ENCODE results near the gene SRR. TPM values are rescaled to one million over a fixed set of nuclear protein-coding genes. Genes with fewer than 3 reads are reported as not detected.
A peak's percentile ranks its signal among the peaks of the same experiment; 100 is the strongest.

SRR gene
- total and polyA plus RNA-seq, 9 donors = 4.2 to 18.7 (median 10.5) TPM

DNA sequence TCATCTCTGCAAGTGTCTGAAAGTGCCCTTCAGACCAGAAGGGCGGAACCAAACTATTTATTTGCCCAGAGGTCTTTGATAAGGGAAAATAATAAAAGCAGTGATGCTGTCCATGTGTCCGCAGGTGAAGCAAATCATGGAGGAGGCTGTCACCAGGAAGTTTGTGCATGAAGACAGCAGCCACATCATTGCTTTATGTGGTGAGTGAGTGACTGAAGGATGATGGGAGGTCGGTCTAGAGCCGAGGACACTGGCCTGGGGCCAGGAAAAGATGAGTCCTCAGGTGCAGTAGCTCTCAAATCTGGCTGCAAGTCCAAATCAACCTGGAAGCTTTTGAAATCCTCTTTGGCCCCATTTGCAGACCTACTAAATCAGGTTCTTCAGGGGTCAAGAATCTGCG is 39.7 kb downstream of the SRR start:
- WGBS, 3 donors = 67 to 69% (median 68%) methylated on average over 5 of the region's 5 CpGs
- TF ChIP-seq EP300 (IDR thresholded peaks at IDR 0.05) (no peak), POLR2A (IDR thresholded peaks at IDR 0.05) (no peak)
- TF ChIP-seq, protein P1, sequence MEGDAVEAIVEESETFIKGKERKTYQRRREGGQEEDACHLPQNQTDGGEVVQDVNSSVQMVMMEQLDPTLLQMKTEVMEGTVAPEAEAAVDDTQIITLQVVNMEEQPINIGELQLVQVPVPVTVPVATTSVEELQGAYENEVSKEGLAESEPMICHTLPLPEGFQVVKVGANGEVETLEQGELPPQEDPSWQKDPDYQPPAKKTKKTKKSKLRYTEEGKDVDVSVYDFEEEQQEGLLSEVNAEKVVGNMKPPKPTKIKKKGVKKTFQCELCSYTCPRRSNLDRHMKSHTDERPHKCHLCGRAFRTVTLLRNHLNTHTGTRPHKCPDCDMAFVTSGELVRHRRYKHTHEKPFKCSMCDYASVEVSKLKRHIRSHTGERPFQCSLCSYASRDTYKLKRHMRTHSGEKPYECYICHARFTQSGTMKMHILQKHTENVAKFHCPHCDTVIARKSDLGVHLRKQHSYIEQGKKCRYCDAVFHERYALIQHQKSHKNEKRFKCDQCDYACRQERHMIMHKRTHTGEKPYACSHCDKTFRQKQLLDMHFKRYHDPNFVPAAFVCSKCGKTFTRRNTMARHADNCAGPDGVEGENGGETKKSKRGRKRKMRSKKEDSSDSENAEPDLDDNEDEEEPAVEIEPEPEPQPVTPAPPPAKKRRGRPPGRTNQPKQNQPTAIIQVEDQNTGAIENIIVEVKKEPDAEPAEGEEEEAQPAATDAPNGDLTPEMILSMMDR (IDR thresholded peaks at IDR 0.05) = no peak
- Histone ChIP-seq H3K4me1 (ENCODE audit: insufficient read depth) (no peaks in the 10 kb centered on the region), H3K27ac (no peak overlapping the region), H3K4me3 (no peak overlapping the region), H3K36me3 (no peaks in the 10 kb centered on the region), H3K9me3 (no peaks in the 10 kb centered on the region), H3K27me3 (no peaks in the 10 kb centered on the region)
- peak in 1 of 5 donors; percentile 16 for DNase-seq
- intact Hi-C loops (cut with DNase I) = no loop called here

DNA sequence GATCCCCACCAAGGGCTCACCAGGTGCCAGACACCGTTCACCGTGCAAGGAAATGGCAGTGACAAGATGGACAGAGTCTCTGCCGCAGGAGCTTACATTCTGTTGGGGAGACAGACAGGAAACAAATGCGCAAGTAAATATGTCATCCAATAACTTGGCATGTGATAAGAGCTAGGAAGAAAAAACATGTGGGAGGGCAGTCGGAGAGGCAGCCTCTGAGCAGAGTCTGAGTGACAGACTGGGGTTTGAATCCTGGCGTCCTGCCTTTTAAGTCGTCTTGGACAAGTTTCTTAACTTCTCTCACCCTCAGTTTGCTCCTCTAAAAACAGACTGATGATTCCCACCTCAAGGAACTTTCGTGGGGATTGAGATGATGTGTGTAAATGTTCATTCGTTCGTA is 40.8 kb downstream of the SRR start:
- Histone ChIP-seq H3K9me3 (no peaks in the 10 kb centered on the region), H3K27ac (no peak overlapping the region), H3K27me3 (no peaks in the 10 kb centered on the region), H3K4me3 (no peak overlapping the region), H3K4me1 (ENCODE audit: insufficient read depth) (no peaks in the 10 kb centered on the region), H3K36me3 (no peaks in the 10 kb centered on the region)
- intact Hi-C loops (cut with DNase I) = no loop called here
- TF ChIP-seq EP300 (IDR thresholded peaks at IDR 0.05) (no peak), POLR2A (IDR thresholded peaks at IDR 0.05) (no peak)
- TF ChIP-seq, protein P1 (IDR thresholded peaks at IDR 0.05) = no peak
- peak in 1 of 5 donors; percentile 12 for DNase-seq
- whole genome bisulfite sequencing, 3 donors = 81 to 84% (median 84%) methylated on average over 10 of the region's 10 CpGs

DNA sequence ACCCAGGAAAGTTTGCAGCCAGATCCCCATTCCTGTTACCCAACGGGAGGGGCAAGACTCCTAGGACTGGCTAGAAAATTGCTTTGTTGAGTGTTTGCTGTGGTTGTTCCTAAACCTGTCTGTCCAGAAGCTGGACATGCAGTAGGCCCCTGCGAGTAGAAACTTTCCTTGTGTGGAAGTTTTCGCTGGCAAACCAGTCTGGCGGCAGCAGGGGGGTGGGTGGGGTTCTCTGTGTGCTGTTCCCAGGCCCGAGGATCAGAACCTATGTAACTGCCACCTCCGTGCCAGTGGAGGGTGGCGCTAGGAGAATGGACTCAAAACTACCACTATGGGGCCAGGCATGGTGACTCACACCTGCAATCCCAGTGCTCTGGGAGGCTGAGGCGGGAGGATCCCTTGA is 42.7 kb downstream of the SRR start:
- H3K36me3 ChIP-seq = no peaks in the 10 kb centered on the region
- H3K4me1 ChIP-seq (ENCODE audit: insufficient read depth) = no peaks in the 10 kb centered on the region
- no peaks in the 10 kb centered on the region for H3K9me3 ChIP-seq
- intact Hi-C loops (cut with DNase I) = no loop called here
- DNase-seq = peak in 2 of 5 donors; percentile 8 to 23
- no peak overlapping the region for H3K27ac ChIP-seq
- TF ChIP-seq EP300 (IDR thresholded peaks at IDR 0.05) (no peak), POLR2A (IDR thresholded peaks at IDR 0.05) (no peak)
- TF ChIP-seq, protein P1 (IDR thresholded peaks at IDR 0.05) = no peak
- H3K4me3 ChIP-seq = no peak overlapping the region
- no peaks in the 10 kb centered on the region for H3K27me3 ChIP-seq
- 92 to 95% (median 95%) methylated on average over 8 of the region's 8 CpGs for WGBS, 3 donors

DNA sequence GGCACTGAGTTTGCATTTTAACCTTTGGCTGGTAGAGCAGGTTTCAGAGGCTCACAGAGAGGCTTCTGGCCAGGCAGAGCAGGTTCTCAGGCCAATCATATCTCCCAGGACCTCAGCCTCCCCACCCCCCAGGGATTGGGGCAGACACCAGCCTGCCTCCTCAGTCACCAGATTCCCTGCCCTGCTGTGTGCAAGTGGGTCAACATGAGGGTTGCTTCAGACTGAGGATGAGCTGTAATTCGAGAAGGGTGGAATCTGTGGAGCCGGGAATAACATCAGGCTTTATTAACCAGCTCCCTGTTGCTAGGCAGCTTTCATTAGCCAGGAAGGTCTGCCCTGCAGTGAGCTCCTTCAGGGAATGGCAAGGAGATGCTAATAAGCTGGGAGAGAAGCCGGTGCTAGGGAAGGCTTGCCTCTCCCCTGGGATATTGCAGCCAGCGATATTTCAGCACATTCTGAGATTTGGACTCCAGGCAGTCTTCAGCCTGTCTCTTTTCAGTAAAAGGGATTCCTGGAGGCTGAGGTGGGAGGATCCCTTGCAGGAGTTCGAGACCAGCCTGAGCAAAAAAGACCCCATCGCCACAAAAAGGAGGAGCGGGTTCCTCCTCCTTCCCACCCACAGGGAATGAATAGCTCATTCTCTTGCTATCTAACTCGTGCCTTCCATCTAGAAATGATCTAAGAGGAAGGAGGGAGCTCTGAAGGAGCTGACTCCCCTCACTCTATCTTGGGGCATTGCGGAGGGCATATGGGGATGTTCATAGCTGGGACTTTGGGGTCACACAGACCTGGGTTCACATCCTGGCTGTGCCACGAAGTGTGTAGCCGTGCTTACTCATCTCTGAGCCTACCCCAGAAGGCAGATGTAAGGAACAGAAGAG is 44.3 kb downstream of the SRR start:
- peak in 2 of 5 donors; percentile 12 to 29 for DNase-seq
- Histone ChIP-seq H3K9me3 (no peaks in the 10 kb centered on the region), H3K4me3 (no peak overlapping the region), H3K27ac (no peak overlapping the region), H3K36me3 (no peaks in the 10 kb centered on the region), H3K4me1 (ENCODE audit: insufficient read depth) (no peaks in the 10 kb centered on the region), H3K27me3 (no peaks in the 10 kb centered on the region)
- TF ChIP-seq EP300 (IDR thresholded peaks at IDR 0.05) (no peak), POLR2A (IDR thresholded peaks at IDR 0.05) (no peak)
- TF ChIP-seq, protein P1 (IDR thresholded peaks at IDR 0.05) = no peak
- WGBS, 3 donors = 45 to 52% (median 48%) methylated on average over 11 of the region's 11 CpGs
- intact Hi-C loops (cut with DNase I) = no loop called here

All from ovary (tissue), 9 donors.